ENCODE measurements around the gene EIF5AL1. TPM values are rescaled to one million over a fixed set of nuclear protein-coding genes. Genes with fewer than 3 reads are reported as not detected.

The EIF5AL1 gene
- total RNA-seq, 1 donor from 2014 or later: not detected

GRCh38 chr10:79470096-79470495, 42.2 kb upstream of the EIF5AL1 start:
- no peak for DNase-seq (ENCODE audit: low spot score in 2 of 2, unreplicated experiment in 2 of 2)
- H3K9me3 Mint-ChIP-seq: no peaks in the 10 kb centered on the region
- peaks cover 2% of the 10 kb centered on the region for H3K27me3 Mint-ChIP-seq (ENCODE audit: low read depth)
- peaks cover 2% of the 10 kb centered on the region for H3K4me1 Mint-ChIP-seq
- no peak overlapping the region for H3K27ac Mint-ChIP-seq
- TF ChIP-seq CTCF (IDR thresholded peaks at IDR 0.05; ENCODE audit: unreplicated experiment): no peak
- no peak overlapping the region for H3K4me3 Mint-ChIP-seq
- H3K36me3 Mint-ChIP-seq: no peaks in the 10 kb centered on the region

- Mint-ChIP-seq H3K4me1 (peaks cover 2% of the 10 kb centered on the region), H3K4me3 (no peak overlapping the region), H3K36me3 (no peaks in the 10 kb centered on the region), H3K9me3 (no peaks in the 10 kb centered on the region), H3K27ac (no peak overlapping the region), H3K27me3 (ENCODE audit: low read depth) (peaks cover 8% of the 10 kb centered on the region)
- no peak for DNase-seq (ENCODE audit: low spot score in 2 of 2, unreplicated experiment in 2 of 2)
- no peak for TF ChIP-seq CTCF (IDR thresholded peaks at IDR 0.05; ENCODE audit: unreplicated experiment)
Observed at GRCh38 chr10:79471776-79472175, 40.6 kb upstream of the EIF5AL1 start.

GRCh38 chr10:79472449-79472848, 39.9 kb upstream of the EIF5AL1 start:
- TF ChIP-seq CTCF (IDR thresholded peaks at IDR 0.05; ENCODE audit: unreplicated experiment): no peak
- Mint-ChIP-seq H3K9me3 (no peaks in the 10 kb centered on the region), H3K4me3 (no peak overlapping the region), H3K36me3 (no peaks in the 10 kb centered on the region), H3K27ac (no peak overlapping the region), H3K4me1 (peaks cover 1% of the 10 kb centered on the region), H3K27me3 (ENCODE audit: low read depth) (peaks cover 8% of the 10 kb centered on the region)
- no peak for DNase-seq (ENCODE audit: low spot score in 2 of 2, unreplicated experiment in 2 of 2)

- H3K27ac Mint-ChIP-seq: no peak overlapping the region
- no peak for DNase-seq (ENCODE audit: low spot score in 2 of 2, unreplicated experiment in 2 of 2)
- H3K9me3 Mint-ChIP-seq: no peaks in the 10 kb centered on the region
- H3K27me3 Mint-ChIP-seq (ENCODE audit: low read depth): peaks cover 7% of the 10 kb centered on the region
- no peak for TF ChIP-seq CTCF (IDR thresholded peaks at IDR 0.05; ENCODE audit: unreplicated experiment)
- no peaks in the 10 kb centered on the region for H3K4me1 Mint-ChIP-seq
- H3K4me3 Mint-ChIP-seq: no peak overlapping the region
- no peaks in the 10 kb centered on the region for H3K36me3 Mint-ChIP-seq
Observed at GRCh38 chr10:79472951-79473350, 39.4 kb upstream of the EIF5AL1 start.

GRCh38 chr10:79473496-79474095, 38.7 kb upstream of the EIF5AL1 start:
- Mint-ChIP-seq H3K4me3 (no peak overlapping the region), H3K27ac (no peak overlapping the region), H3K27me3 (ENCODE audit: low read depth) (peaks cover 7% of the 10 kb centered on the region), H3K36me3 (no peaks in the 10 kb centered on the region), H3K9me3 (no peaks in the 10 kb centered on the region), H3K4me1 (no peaks in the 10 kb centered on the region)
- DNase-seq (ENCODE audit: low spot score in 2 of 2, unreplicated experiment in 2 of 2): no peak
- TF ChIP-seq CTCF (IDR thresholded peaks at IDR 0.05; ENCODE audit: unreplicated experiment): no peak

All from mesothelial cell of epicardium (in vitro differentiated cells).